Measurements from ENCODE around the gene LARP6. TPM values are rescaled to one million over a fixed set of nuclear protein-coding genes. Genes with fewer than 3 reads are reported as not detected.
"Not testable (repeated sequence)": the region's sequence is repeated elsewhere in the genome, so short reads cannot be mapped to it uniquely, and the experiment has no call there.

Gene LARP6
- total RNA-seq, 2 donors from 2014 or later, result 34.4 to 47.2 TPM

DNA sequence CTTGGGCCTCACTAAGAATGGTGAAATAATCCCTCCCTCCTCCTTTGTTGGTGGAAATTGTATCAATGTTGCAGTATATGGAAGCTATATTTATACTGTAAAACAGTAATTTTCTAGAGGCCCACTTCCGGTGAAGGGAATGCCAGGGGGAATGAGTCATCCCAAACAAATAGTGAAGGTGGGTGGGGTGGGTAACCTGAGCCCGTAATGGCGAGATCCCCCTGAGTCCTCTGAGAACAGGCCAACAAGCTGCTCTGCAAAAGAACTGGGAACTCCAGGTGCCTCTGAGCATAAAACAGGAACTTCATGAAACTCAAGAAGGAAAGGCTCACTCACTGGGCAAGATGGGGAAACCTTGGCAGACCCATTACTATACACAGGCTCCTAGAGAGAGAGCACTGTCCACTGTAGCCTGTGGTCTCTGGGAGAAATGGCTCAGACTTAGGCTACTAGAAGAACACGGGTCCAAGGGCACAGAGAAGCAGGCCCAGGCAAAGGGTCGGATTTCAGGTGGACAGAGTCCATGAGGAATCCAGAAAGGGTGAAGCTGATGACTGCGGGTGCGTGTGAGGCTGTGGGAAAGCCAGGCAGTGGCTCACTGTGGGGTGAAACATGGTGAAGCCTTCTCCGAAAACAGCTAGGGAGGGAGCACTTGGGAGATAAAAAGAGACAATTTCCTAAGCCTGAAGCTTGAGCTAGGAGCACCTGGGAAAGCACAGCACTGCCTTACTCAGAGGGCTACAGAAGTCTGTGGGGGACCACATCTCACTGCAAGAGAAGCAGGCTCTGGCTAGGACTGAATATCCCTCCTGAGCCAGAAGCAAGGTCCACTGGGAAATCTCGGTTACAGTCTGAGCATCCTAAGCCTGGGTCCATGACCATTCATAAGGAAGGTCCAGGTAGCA is 19.8 kb downstream of the LARP6 start:
- intact Hi-C loops (cut with DNase I), result no loop called here
- ATAC-seq (no peak), DNase-seq (no peak)

DNA sequence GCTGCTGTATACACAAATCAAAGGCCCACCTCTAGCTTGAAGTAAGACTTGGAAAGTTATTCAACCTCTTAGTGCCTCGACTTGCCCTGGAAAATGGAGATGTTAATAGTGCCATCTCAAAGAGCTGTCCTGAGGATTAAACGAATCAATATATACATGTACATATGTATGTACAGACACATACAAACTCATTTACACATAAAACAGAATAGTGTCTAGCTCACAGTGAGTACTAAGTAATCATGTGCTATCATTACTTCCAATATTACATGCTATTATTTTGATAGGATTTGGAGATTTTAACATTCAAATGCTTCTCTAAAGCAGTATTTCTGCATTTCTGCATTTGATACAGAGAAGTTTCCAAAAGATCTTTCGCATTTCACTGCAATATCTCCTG is 20.5 kb downstream of the LARP6 start:
- intact Hi-C loops (cut with DNase I), result no loop called here
- ATAC-seq (no peak), DNase-seq (no peak)

DNA sequence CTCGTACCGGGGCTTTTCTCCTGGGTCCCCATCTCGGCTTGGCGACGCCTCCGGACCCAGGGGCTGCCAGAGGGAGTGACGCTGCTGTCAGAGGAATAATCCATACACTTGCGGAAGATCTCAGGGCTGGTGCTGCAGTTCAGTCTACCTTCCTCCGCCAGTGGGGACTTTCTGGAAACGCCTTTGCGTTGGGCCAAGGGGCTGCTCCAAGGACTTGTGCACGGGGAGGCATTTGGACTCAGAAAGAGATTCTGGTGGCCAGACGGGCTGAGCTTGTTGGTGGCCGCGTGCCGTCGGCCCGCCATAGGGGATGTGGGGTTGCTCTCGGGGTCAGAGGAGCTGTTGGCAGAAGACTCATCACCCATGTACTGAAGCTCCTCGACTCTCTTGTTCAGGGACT is 21.8 kb downstream of the LARP6 start:
- ATAC-seq (no peak), DNase-seq (no peak)
- intact Hi-C loops (cut with DNase I), result no loop called here

DNA sequence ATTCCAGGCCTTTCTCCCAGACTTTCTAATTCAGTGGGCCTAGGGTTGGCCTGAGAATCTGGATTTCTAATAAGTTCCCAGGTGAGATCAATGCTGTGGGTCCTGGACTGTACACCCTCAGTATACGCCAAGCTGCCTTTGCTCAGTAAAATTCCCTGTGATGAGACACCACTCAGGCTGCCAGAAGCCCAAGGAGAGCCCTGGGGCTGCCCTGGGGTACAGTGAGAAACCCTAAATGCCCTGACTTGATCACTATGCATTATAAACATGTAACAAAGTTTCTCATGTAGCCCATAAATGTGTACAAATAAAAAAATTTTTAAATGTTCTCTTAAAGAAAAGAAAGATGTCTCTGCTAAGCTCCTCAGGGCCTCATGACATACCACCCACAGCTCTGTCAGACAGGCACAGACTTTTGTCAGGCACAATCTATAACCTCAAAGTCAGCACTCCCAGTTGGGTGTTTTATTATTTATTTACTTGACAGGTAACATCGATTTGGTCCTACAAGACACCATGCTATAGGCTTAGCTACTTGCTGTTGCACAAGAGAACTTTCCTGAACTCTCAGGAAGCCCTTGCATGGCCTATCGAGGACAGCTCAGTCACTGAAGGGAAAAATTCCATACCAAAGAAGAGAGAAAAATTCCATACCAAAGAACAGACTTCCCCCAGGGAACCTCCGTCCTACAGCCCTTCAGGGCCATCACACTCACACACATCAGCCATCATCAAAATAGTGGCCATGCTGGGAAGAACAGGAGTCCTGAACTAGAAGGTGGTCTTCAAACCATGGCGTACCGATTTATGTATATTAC is 22.7 kb downstream of the LARP6 start:
- DNase-seq (no peak), ATAC-seq (no peak)
- intact Hi-C loops (cut with DNase I), result no loop called here

DNA sequence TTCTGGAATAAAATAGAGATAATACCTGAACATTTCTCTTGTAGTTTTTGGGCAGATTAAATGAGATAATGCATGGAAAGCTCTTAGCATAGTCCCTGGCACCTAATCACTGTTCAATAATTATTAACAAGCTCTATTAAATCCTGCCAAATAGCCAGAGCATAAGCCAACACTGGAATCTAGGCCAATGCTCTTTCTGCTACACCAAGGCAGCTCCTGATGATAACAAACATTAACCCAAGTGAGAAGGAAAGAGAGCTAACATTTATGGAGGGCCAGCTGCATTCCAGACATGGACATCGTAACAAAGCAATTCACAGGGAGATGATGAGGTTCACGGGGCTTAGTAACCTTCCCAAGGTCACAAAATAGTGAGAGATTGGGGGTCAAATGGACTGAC is 23.3 kb downstream of the LARP6 start:
- intact Hi-C loops (cut with DNase I), result no loop called here
- DNase-seq, result no peak
- ATAC-seq, result no peak

DNA sequence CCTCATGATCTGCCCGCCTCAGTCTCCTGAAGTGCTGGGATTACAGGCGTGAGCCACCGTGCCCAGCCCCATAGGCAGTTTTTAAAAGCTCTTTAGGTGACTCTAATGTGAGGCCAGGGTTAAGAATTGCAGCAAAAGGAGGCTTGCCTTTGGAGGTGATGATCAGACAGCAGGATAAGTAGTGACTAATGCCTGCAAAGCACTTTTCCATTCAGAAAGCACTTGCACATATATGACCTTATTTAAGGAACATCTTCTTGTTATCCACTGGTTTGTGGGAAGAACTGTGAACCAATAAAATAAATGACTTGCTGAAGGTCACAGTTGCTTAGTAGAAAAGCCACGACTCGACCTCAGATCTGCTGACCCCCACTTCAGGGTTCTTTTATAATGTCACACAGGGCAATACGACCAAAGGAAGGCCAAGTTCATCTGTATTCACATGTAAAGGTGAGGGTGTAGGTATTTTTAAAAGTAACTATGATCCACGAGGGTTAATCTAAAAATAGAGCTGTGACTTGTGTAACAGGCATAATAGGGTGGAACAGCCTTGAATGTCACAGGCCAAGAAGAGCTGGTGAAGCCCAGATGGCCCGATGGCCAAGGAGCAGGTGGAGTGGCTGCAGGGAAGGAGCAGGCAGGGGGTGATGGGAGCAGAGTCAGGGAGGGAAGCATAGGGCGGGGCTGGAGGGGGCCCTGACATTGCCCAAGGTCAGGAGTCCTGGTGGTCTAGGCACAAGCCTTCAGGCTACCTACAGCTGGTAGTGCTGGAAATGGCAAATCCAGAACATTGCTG is 24.4 kb downstream of the LARP6 start:
- peak in 1 of 2 donors; percentile 14 for ATAC-seq
- DNase-seq, result no peak

DNA sequence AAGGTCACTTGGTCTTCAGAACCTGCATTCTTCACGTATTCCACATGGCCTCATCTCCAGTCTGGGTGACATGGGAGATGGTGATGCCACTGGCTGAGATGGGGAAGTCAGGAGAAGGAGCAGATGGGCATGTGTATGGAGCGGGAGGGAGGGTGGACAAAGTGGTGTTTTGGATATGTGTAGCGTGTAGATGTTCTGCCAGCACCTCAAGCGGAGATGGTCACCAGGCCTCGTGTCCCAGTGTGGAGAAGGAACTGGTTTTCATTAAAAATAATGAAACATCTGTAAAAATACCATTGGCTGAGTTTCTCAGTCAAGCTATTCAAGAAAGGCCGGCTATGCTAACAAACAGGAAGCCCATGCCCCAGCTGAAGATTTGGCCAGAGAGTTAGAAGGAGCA is 26.2 kb downstream of the LARP6 start:
- intact Hi-C loops (cut with DNase I), result no loop called here

More for the DNA sequence above, 24.4 kb downstream of the LARP6 start:
- intact Hi-C loops (cut with DNase I), result no loop called here

DNA sequence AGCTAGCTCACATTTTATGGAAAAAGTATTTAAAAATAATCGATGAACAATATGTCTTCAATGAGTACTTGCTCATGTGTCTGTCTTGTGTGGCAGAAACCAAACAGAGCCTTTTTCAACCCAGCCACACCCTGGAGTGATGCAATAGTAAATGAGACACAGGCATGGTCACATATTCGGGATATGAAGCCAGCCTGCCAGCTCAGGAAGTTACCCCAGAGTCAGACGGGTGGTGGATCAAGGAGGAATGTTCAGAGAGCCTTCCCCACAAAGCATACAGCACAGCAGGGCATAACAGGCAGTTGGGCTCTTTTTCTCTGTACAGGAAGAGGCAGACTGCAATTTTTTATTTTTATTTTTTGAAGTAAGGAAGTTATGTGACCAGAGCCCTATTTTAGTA is 27.3 kb downstream of the LARP6 start:
- intact Hi-C loops (cut with DNase I), result no loop called here
- DNase-seq (peak; percentile 66), ATAC-seq (peak in 1 of 2 donors; percentile 73)

More for the DNA sequence above, 26.2 kb downstream of the LARP6 start:
- ATAC-seq (no peak), DNase-seq (no peak)

DNA sequence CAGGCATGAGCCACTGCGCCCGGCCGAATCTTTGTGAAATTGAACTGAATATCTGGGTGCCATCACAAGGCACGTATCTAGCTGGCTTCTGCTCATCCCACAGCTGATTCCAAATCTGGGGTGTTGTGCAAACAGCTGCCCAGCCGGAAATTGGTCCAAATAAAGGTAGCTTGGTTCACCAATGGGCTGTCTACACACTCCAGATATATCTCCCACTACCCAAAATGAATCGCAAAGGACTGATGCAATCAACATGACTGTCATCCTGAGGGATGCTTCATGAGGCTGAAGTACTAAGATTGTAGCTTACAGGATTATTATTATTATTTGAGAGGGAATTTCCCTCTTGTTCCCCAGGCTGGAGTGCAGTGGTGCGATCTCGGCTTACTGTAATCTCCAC is 28.1 kb downstream of the LARP6 start:
- intact Hi-C loops (cut with DNase I), result loop anchor here in 1 of 2 donors (2.0 kb wide), 1 partner anchor 49 kb away; no protein-coding TSS in a partner anchor
- DNase-seq (no peak), ATAC-seq (no peak)

DNA sequence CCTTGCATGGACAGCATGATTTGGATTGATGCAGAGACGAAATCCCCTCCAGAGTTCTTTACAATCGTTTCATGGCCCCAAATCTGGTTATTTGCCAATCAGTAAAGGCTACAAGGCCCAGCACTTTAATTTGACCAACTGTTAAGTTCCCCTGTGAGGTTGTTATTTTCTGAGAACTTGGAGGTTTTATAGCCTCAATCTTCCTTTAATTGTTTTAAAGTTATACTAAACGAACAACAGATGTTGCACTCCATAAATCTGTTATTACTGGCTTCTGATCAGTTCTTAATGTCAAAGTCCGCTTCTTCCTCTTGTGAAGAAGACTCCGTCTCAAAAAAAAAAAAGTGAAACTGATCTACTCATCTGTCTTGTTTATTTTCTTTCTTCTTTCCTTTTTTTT is 30.8 kb downstream of the LARP6 start:
- intact Hi-C loops (cut with DNase I), result loop anchor here in 1 of 2 donors (5.0 kb wide), 1 partner anchor 54 kb away; no protein-coding TSS in a partner anchor
- DNase-seq, result no peak
- no peak for ATAC-seq

DNA sequence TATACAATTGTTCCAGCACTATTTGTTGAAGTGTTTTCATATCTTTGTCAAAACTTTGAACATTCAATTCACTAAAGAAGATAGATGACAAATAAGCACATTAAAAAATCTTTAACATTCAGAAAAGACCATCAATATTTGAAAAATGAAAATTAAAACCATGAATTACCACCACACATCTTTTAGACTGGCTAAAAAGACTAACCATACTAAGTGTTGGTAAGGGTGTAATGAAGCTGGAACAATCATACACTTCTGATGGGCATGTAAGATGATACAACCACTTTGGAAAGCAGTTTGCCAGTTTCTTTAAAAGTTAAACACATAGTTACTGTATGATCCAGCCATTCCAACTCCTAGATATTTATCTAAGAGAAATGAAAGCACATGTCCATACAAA is 33.7 kb downstream of the LARP6 start:
- intact Hi-C loops (cut with DNase I), result loop anchor here in 1 of 2 donors (5.0 kb wide), 1 partner anchor 57 kb away; no protein-coding TSS in a partner anchor
- ATAC-seq, result no peak
- no peak for DNase-seq

DNA sequence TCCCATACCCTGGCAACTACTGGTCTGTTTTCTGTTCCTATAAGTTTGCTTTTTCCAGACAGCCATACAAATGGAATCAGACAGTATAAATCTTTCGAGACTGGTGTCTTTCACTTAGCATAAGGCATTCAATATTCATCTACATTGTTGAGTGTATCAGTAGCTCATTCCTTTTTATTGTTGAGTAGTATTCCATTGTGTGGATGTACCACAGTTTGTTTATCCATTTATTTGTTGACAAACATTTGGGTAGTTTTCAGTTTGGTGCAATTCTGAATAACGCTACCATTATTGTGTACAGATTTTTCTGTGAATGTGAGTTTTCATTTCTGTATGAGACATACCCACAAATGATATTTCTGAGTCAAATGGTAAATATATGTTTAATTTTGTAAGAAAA is 35.4 kb downstream of the LARP6 start:
- intact Hi-C loops (cut with DNase I), result loop anchor here in 1 of 2 donors (10.0 kb wide), 1 partner anchor 134 kb away; no protein-coding TSS in a partner anchor
- ATAC-seq (no peak), DNase-seq (no peak)

DNA sequence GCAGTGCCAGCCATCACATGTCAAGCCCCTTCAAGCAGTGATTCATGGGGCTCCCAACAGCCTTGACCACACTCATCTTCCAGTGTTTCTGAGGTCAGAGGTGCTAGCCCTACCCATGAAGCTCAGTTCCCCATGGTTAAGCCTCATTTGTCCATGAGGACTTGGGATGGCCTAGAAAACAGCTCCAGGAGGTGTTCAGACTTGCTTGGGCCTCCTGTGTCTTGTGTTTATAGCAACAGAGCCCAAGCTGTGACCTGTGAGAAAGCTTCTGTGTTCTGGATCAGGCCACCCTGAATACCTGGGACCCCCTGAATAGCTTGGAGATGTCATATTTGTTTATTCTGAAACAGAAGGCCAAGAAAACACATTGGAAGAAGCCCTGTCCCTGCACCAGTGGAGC is 36.7 kb downstream of the LARP6 start:
- intact Hi-C loops (cut with DNase I), result loop anchor here in 1 of 2 donors (10.0 kb wide), 1 partner anchor 132 kb away; no protein-coding TSS in a partner anchor
- ATAC-seq, result no peak
- no peak for DNase-seq

DNA sequence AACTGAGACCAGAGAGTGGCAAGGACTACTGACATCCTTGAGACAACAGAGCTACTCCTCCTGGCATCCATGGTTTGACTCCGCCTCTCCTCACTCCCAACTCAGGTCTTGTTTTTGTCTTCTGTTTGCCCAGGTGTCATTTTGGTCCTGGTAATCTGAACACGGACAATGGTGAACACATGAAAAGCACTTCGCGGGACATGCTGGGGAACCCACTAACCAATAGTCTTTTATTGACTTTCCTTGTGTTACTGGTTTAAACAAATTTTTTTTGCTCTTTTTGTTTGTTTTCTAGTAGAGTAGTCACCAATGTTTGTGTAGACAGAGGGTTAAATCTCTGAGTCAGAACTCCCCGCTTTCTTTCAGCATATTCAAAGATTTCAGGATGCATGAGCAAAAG is 38.4 kb downstream of the LARP6 start:
- no peak for DNase-seq
- intact Hi-C loops (cut with DNase I), result loop anchor here in 1 of 2 donors (10.0 kb wide), 1 partner anchor 131 kb away; no protein-coding TSS in a partner anchor
- ATAC-seq, result no peak

DNA sequence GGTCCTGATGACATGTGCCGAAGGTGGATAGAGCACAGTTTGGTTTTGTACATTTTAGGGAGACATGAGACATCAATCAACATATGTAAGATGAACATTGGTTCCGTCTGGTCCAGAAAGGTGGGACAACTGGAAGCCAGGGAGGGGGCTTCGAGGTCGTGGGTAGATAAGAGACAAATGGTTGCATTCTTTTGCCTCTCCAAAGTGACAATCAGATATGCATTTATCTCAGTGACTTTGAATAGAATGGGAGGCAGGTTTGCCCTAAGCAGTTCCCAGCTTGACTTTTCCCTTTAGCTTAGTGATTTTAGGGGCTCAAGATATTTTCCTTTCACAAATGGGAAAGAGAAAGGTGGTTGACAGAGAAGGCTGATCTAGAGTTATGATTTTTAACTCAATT is 38.9 kb downstream of the LARP6 start:
- intact Hi-C loops (cut with DNase I), result loop anchor here in 1 of 2 donors (10.0 kb wide), 1 partner anchor 130 kb away; no protein-coding TSS in a partner anchor
- DNase-seq, ATAC-seq: not testable (repeated sequence)

DNA sequence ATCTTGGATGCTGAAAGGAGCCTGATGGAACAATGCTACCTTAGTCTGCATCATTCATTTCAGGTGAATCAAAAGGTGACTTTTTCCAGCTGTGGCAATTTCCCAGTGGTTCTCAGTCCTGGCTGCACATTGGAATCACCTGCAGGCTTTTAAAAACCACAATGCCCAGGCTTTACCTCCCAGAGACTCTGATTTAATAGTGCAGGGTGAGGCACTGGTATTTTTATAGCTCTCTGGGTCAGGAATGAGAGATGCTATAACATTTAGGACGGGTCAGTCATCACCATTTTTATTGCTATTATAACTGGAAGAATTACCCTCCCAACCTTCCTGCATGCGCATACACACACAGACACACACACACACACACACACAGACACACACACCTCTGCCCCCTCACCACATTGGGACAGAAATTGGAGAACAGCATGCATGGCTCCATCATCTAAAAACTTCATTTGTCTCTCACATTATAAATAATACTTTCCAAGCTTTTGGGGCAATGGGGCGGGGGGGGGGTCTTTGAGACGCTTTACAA is 41.1 kb downstream of the LARP6 start:
- DNase-seq (no peak), ATAC-seq (no peak)
- intact Hi-C loops (cut with DNase I), result loop anchor here (2.0 to 10.0 kb wide), 2 partner anchors 128 to 134 kb away; no protein-coding TSS in a partner anchor

DNA sequence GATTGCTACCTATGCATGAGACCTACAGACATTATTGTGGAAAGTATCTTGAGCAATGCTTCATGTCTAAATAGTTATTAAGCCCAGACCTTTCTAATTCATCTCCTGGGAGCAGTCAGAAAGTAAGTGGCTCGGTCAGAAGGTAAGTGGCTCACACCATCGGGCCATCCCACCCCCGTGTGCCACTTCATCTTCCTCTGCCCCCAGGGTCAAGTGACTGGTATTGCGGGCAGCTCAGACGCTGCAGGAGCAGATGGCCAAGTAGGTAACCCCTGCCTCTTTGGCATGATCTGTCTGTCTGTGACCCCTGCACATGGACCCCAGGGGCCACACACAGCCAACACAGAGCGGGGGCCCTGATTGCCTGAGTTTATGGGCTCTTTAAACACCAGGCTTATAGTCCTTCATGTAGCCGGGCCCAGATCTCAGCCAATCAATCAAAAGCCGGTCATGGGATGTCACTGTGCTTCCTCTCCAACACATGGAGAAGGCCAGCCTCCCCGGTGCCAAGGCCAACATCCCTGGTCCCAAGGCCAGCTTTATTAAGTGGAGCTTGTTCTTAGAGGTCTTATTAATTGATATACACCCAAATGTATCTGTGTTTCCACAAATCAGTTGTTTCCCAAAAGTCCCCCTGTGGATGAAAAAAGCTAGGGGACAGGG is 42.9 kb downstream of the LARP6 start:
- intact Hi-C loops (cut with DNase I), result loop anchor here in 1 of 2 donors (10.0 kb wide), 1 partner anchor 126 kb away; no protein-coding TSS in a partner anchor
- ATAC-seq (no peak), DNase-seq (no peak)

Measured in left cardiac atrium (tissue), 4 donors.